DMS53 (cell line): Measurements from ENCODE around the gene MTSS2.

ENCODE experiments used
- DNase-seq: peaks from one replicate; lab custom pipeline; 2025; lab: John Stamatoyannopoulos, UW

The MTSS2 gene

GRCh38 chr16:70714581-70715054 is 28.8 kb upstream of the MTSS2 start:
- DNase-seq: no peak

GRCh38 chr16:70713824-70714223 is 28.0 kb upstream of the MTSS2 start:
- no peak for DNase-seq

- no peak for DNase-seq
These were observed 27.5 kb upstream of the MTSS2 start for GRCh38 chr16:70713342-70713741.

- DNase-seq: no peak
These were observed 27.1 kb upstream of the MTSS2 start for GRCh38 chr16:70712942-70713341.

GRCh38 chr16:70712359-70712758 is 26.5 kb upstream of the MTSS2 start:
- no peak for DNase-seq

- DNase-seq: no peak
These were observed 25.6 kb upstream of the MTSS2 start for GRCh38 chr16:70711211-70712031.

GRCh38 chr16:70710422-70711210 is 24.8 kb upstream of the MTSS2 start:
- DNase-seq: no peak

- no peak for DNase-seq
These were observed 24.1 kb upstream of the MTSS2 start for GRCh38 chr16:70709942-70710341.

- DNase-seq: no peak
These were observed 23.6 kb upstream of the MTSS2 start for GRCh38 chr16:70709457-70709856.

GRCh38 chr16:70708366-70709246 is 22.8 kb upstream of the MTSS2 start:
- DNase-seq: no peak

GRCh38 chr16:70706948-70707465 is 21.2 kb upstream of the MTSS2 start:
- no peak for DNase-seq

GRCh38 chr16:70705056-70705455 is 19.2 kb upstream of the MTSS2 start:
- DNase-seq: no peak

GRCh38 chr16:70704586-70704985 is 18.7 kb upstream of the MTSS2 start:
- no peak for DNase-seq

- no peak for DNase-seq
These were observed 18.1 kb upstream of the MTSS2 start for GRCh38 chr16:70703835-70704381.

GRCh38 chr16:70703041-70703834 is 17.4 kb upstream of the MTSS2 start:
- peak; percentile 10 for DNase-seq

GRCh38 chr16:70702624-70703023 is 16.8 kb upstream of the MTSS2 start:
- DNase-seq: peak; percentile 9

GRCh38 chr16:70701998-70702397 is 16.1 kb upstream of the MTSS2 start:
- DNase-seq: no peak

- no peak for DNase-seq
These were observed 15.7 kb upstream of the MTSS2 start for GRCh38 chr16:70701596-70701995.

GRCh38 chr16:70701036-70701435 is 15.2 kb upstream of the MTSS2 start:
- DNase-seq: no peak

GRCh38 chr16:70700101-70701020 is 14.5 kb upstream of the MTSS2 start:
- DNase-seq: no peak
